HT-29 (cell line): Measurements from ENCODE around the gene IQGAP2. TPM values are rescaled to one million over a fixed set of nuclear protein-coding genes. Genes with fewer than 3 reads are reported as not detected.

Experiments used
- DNase-seq: peaks from one replicate; pipeline ENCODE4 v3.0.0-alpha.2; 2015; ENCODE audit warnings: low spot score
- total RNA-seq: library from RNA; depleted of rRNA; stranded (reverse); fragments of >200 nt; shearing (Covaris generic); gene quantifications from 2 replicates; pipeline ENCODE4 v1.2.3, GENCODE V29; 2014

Gene IQGAP2
- total RNA-seq, 1 experiment from 2014 or later: 18.6 TPM

GRCh38 chr5:76477061-76477460 is 74.0 kb downstream of the IQGAP2 start:
- no peak for DNase-seq

- DNase-seq: no peak
Observed at GRCh38 chr5:76477571-76477970, 74.5 kb downstream of the IQGAP2 start.

- no peak for DNase-seq
Observed at GRCh38 chr5:76479281-76479680, 76.2 kb downstream of the IQGAP2 start.

GRCh38 chr5:76479973-76480667 is 77.0 kb downstream of the IQGAP2 start:
- DNase-seq: peak; percentile 38

- DNase-seq: peak; percentile 50
Observed at GRCh38 chr5:76482984-76483383, 79.9 kb downstream of the IQGAP2 start.

DNA sequence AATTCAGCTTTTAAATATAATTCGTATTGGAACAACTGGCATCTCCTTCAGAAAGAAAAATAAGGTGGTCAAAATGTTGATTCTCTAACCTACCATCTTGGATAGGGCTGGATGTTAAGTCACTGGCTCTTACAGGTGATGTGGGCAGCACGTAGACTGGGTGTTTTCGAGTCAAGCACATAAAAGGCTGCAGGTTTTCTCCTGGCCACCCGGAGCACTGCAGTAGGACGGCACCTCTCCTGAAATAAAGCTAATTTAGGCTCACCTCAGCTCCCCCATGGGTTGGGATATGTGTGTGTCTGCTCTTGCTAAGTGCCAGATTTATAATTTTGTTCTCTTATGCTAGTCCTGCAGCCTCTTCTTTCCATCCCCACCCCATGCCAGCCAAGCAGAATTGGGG is 80.3 kb downstream of the IQGAP2 start:
- peak; percentile 20 for DNase-seq

DNA sequence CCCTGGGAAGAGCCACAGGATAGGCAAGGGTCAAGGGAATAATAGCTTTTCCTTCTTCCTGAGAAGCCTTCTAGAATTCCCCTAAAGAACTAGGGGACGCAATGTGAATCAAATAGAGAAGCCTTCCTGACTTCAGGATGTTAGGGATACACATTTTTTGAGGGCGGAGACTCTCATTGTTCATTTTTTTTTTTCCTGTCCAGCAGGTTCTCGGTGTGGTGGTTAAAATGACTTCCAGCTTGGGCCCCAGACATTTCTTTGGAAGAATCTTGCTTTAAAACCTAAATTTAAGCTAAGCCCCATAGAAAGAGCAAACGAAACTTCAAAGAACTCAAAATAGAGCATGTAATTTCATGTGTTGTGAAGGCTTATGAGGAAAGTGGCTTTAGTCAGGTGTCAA is 80.8 kb downstream of the IQGAP2 start:
- peak; percentile 57 for DNase-seq

DNA sequence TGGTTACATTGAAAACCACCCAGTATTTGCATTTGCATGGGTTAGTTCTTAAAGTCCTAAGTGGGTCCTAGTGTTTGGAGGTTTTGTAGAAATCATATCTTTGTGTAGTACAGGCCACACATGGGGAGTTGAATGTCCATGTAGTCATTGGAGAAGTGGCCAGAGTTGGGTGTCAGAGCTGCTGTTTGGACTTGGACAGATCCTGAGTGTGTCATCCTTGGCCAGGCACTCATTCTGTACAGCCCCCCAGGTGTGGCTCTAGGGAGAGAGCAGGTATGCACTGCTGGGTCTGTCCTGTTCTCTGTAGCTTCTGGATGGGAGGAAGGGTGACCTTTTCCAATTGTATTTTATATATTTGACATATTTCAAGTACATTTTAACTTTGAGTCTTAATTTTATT is 82.4 kb downstream of the IQGAP2 start:
- DNase-seq: no peak

DNA sequence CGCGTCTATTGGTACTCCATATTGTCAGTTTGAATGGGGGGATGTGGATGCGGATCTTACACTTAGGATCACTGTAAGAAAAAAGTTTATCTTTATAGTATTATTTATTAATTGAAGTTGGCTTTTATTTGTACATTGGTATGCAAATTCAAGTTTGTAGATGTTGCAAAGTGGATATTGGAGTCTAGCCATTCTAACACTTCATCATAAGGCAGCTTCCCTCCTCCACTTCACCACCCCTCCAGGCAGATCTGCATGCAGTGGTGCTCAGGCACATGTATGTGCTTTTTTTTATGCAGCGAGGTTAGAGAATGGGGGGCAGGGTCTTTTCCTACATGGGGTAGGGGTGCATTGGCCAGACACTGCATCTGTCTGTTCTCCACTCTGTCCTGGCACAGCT is 84.3 kb downstream of the IQGAP2 start:
- no peak for DNase-seq

DNA sequence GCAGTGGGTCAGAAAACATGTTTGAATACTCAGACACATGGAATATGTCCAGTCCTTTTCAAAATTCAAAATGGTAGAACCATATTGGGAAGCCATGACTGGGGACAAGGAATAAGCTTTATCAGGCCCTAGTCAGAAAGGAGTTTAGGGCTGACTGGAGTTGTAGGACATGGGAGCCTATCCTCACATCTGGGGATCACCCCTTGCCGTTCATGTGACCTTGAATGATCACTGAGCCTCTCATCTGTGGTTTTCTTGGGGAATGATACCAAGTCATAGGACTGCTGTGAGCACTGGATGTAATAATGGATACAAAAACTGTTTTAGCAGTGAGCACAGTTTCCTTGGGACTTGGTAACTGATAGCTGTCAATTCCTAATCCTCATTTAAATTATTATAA is 84.7 kb downstream of the IQGAP2 start:
- no peak for DNase-seq

DNA sequence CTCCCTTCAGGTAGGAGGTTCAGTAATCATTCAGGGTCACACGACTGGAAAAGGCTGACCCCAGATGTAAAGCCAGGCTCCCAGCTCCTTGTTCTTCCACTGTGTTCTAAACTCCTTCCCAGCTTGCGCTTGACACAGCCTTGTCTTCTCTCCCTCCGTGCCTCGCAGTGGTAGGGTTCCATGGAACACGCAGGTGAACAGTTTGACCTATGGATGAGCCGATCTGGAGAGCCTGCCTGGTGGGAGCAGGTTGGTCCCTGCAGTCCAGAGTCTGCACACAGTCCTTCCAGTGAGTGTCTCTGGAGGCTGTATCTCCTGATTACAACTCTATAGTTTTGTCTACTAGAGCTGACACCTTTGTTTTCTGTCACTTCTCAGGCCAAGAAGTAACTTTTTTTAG is 85.9 kb downstream of the IQGAP2 start:
- no peak for DNase-seq

GRCh38 chr5:76489877-76490688 is 87.0 kb downstream of the IQGAP2 start:
- no peak for DNase-seq

- DNase-seq: no peak
Observed at GRCh38 chr5:76490960-76491359, 87.9 kb downstream of the IQGAP2 start.

GRCh38 chr5:76492819-76493189 is 89.7 kb downstream of the IQGAP2 start:
- DNase-seq: no peak

DNA sequence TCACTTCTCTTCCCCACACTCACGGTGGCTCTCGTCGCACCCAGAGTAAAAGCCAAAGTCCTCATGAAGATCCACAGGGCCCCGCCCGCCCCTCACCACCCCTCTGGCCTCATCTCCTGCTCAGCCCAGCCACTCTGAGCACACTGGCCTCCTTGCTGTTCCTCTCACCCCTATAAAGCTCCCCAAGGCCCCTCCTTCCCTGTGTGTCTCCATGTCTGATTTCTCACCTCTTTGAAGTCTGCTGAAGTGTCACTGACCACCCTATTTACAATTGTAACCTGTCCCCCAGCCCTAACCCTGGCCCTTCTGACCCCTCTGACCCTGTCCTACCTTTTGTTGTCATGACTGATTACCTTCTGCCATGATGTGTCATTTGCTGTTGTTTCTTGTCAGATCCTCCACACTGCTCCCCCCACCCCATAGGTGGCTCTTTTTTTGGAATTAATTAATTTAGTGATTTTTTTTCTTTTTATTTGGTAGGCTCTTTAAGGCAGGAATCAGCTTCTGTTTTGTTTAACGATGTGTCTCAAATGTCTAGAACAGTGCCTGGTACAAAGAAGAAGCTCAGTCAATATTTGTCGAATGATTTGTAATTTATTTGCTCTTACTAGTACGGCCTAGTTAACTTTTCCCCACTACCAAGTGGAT is 90.2 kb downstream of the IQGAP2 start:
- DNase-seq: no peak

GRCh38 chr5:76494201-76494600 is 91.1 kb downstream of the IQGAP2 start:
- no peak for DNase-seq

DNA sequence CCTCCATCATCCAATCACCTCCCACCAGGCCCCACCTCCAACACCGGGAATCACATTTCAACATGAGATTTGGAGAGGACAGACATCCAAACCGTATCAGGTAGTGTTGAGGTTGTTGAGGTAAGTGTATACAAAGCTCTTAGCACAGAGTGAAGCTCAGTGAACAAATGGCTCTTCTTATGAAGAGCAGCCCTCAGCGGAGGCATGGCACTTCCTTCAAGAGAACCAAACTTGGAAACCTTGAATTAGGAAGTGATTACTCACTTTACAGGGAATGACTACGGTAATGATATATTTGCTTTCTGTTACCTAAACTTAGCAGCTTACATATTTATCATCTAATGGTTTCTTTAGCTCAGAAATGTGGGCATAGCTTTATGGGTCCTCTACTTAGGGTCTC is 92.8 kb downstream of the IQGAP2 start:
- DNase-seq: no peak

- DNase-seq: no peak
Observed at GRCh38 chr5:76497065-76497460, 94.0 kb downstream of the IQGAP2 start.

GRCh38 chr5:76497986-76498717 is 95.1 kb downstream of the IQGAP2 start:
- no peak for DNase-seq

- DNase-seq: no peak
Observed at GRCh38 chr5:76499507-76500161, 96.5 kb downstream of the IQGAP2 start.

- DNase-seq: no peak
Observed at GRCh38 chr5:76500633-76501393, 97.7 kb downstream of the IQGAP2 start.
